AG04450 (cell line): ENCODE measurements around the gene TEK. TPM values are rescaled to one million over a fixed set of nuclear protein-coding genes. Genes with fewer than 3 reads are reported as not detected.
A peak's percentile ranks its signal among the peaks of the same experiment; 100 is the strongest.
"Not testable (repeated sequence)": the region's sequence is repeated elsewhere in the genome, so short reads cannot be mapped to it uniquely, and the experiment has no call there.

Experiments used
- CTCF ChIA-PET: fragments of 300-600, 350-600 bp; formaldehyde crosslinking; extraction: SDS; loops from one replicate; lab custom pipeline; 2022; ENCODE audit warnings: antibody characterized with exemption, inconsistent platforms; lab: Charles Lee
- POLR2A ChIA-PET: fragments of 350-600 bp; formaldehyde crosslinking; extraction: SDS; loops from one replicate; lab custom pipeline; 2021; ENCODE audit warnings: antibody characterized with exemption, inconsistent platforms; lab: Yijun Ruan, JAX
- DNase-seq: peaks from one replicate; pipeline ENCODE4 v3.0.0-alpha.2; 2011; ENCODE audit warnings: low read depth, low spot score
- H3K27ac ChIP-seq: one replicate; pipeline ENCODE4 v1.5.1; 2012; ENCODE audit warnings: low read depth, low read length, control low read depth
- H3K27me3 ChIP-seq: one replicate; pipeline ENCODE4 v1.6.0; 2012; ENCODE audit warnings: low read length; ENCODE audit not compliant: control insufficient read depth, insufficient read depth
- H3K4me3 ChIP-seq: 2 replicates; pipeline ENCODE4 v1.5.1; 2011; ENCODE audit warnings: mild to moderate bottlenecking, low read depth, low read length, control low read depth
- H3K9me3 ChIP-seq: 2 replicates; pipeline ENCODE4 v1.5.1; 2012; ENCODE audit warnings: low read length; ENCODE audit not compliant: control insufficient read depth, insufficient read depth
- CTCF ChIP-seq: IDR thresholded peaks from 2 replicates; pipeline ENCODE4 v1.5.1; 2011; ENCODE audit warnings: low read depth, low read length, control low read depth, inconsistent platforms
- polyA plus RNA-seq: library from polyadenylated mRNA; depleted of rRNA; stranded (reverse); fragments of >200 nt; gene quantifications from 2 replicates; pipeline ENCODE4 v1.2.3, GENCODE V29; 2011

The TEK gene
- polyA plus RNA-seq, 1 experiment = 35.2 TPM

DNA sequence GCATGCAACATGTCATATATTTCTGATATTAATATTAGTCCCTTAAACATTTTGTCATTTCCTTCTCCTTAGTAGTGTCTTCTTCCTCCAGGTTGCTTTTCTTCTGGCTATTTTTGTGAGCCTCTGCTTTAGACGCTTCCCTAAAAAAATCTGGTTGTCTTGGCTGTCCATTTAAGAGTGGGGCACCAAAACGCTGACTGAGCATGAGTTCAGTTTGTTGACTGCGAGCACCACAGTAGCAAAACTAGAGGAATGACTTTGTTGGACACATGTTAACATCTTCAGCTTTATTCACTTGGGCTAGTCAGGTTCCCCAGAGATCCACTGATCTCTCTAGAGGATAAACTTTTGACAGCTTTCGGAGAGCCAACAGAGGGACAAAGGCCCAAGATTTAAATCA, 19.3 kb upstream of the TEK start:
- CTCF ChIA-PET = interaction anchor here (1.2 kb wide), 1 partner anchor 197 kb away, joined by 3 read pairs; the partner anchor contains the start of gene CAAP1
- no peak for DNase-seq
- peak overlapping the region; percentile 21 for H3K27ac ChIP-seq
- POLR2A ChIA-PET = interaction anchor here (1.3 kb wide), 1 partner anchor 35 kb away, joined by 5 read pairs; no protein-coding TSS in a partner anchor
- TF ChIP-seq CTCF = no peak
- no peak overlapping the region for H3K4me3 ChIP-seq
- peaks cover 7% of the 10 kb centered on the region; the same call in 1 of the 2 replicates for H3K9me3 ChIP-seq
- H3K27me3 ChIP-seq = no peaks in the 10 kb centered on the region

GRCh38 chr9:27090231-27090630, 18.8 kb upstream of the TEK start:
- DNase-seq = no peak
- no peak overlapping the region for H3K4me3 ChIP-seq
- no peak overlapping the region for H3K27ac ChIP-seq
- no peak for TF ChIP-seq CTCF
- no peaks in the 10 kb centered on the region for H3K27me3 ChIP-seq
- CTCF ChIA-PET = interaction anchor here (1.2 kb wide), 1 partner anchor 198 kb away, joined by 3 read pairs; the partner anchor contains the start of gene CAAP1
- peaks cover 7% of the 10 kb centered on the region; the same call in 1 of the 2 replicates for H3K9me3 ChIP-seq
- POLR2A ChIA-PET = no interaction called here

DNA sequence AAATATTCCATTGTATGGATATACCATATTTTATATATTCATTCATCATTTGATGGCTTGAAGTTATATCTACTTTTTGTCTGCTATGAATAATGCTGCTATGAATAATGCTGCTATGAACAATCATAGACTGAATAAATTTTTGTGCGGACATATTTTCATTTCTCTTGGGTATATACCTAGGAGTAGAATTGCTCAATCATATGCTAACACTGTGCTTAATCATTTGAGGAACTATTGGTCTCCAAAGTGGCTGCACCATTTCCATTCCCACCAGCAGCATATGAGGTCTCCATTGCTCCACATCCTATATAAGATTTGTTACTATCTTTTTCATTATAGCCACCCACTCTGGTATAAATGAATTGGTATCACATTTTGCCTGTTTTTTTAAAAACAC, 18.3 kb upstream of the TEK start:
- Histone ChIP-seq H3K27me3 (no peaks in the 10 kb centered on the region), H3K9me3 (peaks cover 7% of the 10 kb centered on the region; the same call in 1 of the 2 replicates), H3K4me3 (no peak overlapping the region), H3K27ac (no peak overlapping the region)
- TF ChIP-seq CTCF = no peak
- DNase-seq = no peak
- ChIA-PET CTCF (interaction anchor here (1.2 kb wide), 1 partner anchor 198 kb away, joined by 3 read pairs; the partner anchor contains the start of gene CAAP1), POLR2A (no interaction called here)

GRCh38 chr9:27092496-27092895, 16.5 kb upstream of the TEK start:
- POLR2A ChIA-PET, DNase-seq, H3K27ac ChIP-seq, H3K27me3 ChIP-seq, H3K9me3 ChIP-seq, H3K4me3 ChIP-seq, CTCF ChIA-PET: not testable (repeated sequence)

DNA sequence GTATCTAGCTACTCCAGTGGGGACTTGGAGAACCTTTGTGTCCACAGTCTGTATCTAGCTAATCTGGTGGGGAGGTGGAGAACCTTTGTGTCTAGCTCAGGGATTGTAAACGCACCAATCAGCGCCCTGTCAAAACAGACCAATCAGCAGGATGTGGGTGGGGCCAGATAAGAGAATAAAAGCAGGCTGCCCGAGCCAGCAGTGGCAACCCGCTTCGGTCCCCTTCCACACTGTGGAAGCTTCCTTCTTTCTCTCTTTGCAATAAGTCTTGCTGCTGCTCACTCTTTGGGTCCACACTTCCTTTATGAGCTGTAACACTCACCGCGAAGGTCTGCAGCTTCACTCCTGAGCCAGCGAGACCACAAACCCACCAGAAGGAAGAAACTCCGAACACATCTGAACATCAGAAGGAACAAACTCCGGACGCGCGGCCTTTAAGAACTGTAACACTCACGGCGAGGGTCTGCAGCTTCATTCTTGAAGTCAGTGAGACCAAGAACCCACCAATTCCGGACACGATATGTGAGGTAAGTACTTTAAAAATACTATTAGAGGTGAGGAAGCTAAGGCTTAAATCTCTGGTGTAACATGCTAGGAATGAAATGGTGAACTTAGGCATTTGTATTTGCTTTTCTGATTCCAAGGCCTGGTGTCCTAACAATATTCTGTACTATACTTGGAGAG, 15.5 kb upstream of the TEK start:
- POLR2A ChIA-PET = interaction anchor here (2.6 kb wide), 1 partner anchor 32 kb away, joined by 10 read pairs; no protein-coding TSS in a partner anchor
- H3K9me3 ChIP-seq, H3K27ac ChIP-seq, H3K27me3 ChIP-seq, CTCF ChIA-PET, DNase-seq, H3K4me3 ChIP-seq: not testable (repeated sequence)

GRCh38 chr9:27094640-27095298, 14.3 kb upstream of the TEK start:
- Histone ChIP-seq H3K27ac (peak overlapping the region; percentile 34), H3K27me3 (no peaks in the 10 kb centered on the region)
- CTCF ChIA-PET = interaction anchor here (1.1 to 1.9 kb wide), 2 partner anchors 10 to 181 kb away, joined by 4 to 5 read pairs; no protein-coding TSS in a partner anchor

More at GRCh38 chr9:27094640-27095298, 14.3 kb upstream of the TEK start:
- H3K9me3 ChIP-seq = peaks cover 7% of the 10 kb centered on the region; the same call in 1 of the 2 replicates
- DNase-seq = no peak
- TF ChIP-seq CTCF = no peak
- no peak overlapping the region for H3K4me3 ChIP-seq
- POLR2A ChIA-PET = interaction anchor here (0.6 to 2.6 kb wide), 2 partner anchors 31 to 37 kb away, joined by 8 to 10 read pairs; no protein-coding TSS in a partner anchor
